Medulla oblongata (tissue), 1 donor: ENCODE data around the gene PPP6R2.

Experiments used
- DNase-seq: peaks from one replicate; pipeline ENCODE4 v3.0.0-alpha.2; 2015; ENCODE audit errors: extremely low spot score

Gene PPP6R2

DNA sequence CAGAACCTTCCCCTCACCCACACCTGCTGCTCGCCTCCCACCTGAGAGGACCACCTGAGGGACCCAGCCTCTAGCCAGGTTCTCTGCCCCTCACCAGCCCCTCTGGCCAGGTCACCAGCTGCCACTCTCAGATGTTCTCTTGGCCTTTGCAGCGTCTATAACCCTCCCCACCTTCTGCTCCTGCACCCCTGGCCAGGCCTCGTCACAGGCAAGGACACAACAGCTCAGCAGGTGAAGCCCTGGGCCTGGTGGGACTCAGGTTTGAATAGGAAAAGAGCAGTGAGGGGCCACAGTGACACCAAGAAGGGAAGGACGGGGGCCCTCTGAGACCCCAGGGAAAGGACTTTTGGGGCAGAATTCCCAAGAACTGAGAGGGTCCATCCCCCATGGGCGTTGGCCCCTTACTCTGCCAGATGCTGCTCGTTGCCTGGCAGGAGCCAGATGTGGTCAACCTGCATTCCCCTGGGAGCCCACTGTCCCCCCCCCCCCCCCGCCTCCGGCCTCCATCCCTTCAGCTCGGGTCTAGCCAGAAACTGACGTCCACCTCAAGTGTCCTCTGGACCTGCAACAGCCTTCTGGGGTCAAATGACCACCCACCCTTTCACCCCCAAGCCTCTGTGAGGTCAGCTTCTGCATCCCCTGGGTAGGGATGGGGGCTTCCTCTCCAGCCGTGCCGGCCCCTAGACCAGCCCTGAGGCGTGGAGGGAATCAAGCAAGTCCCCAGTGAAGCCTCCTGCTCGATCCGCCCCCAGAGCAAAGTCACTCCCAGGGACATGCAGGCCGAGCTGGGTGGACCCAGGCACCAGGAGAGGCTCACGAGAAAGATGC, 103.0 kb downstream of the PPP6R2 start:
- no peak for DNase-seq

DNA sequence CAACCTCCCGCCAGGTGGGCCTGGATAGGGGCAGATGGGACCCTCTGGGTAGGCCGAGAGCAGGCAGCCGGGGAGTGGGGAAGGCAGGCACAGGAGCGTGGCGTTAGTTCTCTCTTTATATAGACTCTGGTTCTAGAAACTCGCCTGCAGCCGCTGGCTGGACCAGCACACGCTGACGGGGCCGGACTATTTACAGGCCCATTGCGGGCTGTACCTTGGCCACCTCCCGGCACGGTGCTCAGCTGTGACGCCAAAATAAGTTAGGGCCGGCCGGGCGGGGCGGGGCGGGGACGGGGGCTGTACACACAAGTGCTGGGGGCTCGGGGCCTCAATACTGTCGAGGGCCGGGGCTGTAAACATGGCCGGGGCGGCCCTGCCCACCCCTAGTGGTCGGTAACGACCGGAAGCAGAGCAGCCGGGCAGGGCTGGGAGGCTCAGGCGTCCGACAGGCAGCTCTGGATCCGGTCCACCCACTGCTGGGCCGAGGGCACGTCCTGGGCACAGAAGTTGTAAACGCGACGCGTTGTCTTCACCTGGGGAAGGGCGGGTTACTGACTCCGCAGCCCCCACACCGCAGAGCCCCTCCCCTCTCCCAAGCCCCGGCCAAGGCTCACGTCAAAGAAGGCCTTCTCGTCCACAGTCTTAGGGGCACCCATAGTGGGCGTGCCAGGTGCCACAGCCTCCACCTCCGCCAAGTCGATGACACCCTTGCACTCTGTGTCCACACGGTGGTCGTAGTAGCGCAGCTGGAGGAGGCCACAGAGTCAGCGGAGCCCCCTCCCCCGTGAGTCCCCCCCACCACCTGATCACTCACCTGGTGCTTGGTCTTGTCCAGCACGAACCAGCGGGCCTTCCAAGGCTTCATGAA, 103.8 kb downstream of the PPP6R2 start:
- DNase-seq, result no peak

DNA sequence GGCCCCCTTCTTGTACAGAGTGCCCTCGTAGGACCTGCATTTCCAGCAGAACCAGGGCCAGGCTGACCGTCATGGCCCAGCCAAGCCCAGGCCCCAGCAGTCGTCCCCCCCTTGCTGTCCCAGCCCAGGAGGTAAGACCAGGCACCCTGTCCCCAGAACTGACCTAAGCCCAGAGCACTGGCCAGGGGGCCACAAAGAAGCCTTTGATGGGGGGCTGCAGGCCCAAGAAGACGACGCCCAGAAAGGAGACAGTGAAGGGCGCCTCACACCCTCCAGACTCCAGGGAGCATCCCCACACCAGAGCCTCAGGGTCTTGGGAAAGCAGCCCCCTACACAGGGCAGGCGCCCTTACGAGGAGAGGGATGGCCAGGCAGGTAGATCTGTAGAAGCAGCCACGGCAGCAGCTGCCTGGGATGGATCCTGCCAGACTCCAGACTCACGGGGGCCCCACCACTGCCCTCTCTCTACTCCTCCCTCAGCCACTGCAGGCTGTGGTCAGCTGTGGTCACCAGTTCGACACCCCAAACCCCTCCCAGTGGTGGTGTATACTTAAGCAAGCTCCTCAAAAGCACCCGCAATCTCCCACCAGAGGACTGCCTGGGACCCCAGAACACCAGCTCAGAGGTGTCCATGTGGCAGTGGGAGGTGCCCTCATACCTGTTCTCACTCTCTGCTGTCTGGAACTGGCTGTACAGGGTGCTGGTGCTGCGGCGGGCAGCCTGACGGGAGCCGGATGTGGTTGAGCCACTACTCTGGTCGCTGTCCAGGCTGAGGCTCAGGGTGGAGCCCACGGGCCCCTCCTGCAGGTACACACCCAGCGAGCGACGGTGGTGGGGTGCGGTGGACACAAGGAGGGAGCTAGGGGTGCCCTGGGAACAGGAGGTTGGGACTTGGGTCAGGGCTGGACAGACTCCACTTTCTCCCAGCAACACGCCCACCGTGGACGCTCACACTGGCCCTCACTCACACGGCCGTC, 104.7 kb downstream of the PPP6R2 start:
- DNase-seq, result no peak

DNA sequence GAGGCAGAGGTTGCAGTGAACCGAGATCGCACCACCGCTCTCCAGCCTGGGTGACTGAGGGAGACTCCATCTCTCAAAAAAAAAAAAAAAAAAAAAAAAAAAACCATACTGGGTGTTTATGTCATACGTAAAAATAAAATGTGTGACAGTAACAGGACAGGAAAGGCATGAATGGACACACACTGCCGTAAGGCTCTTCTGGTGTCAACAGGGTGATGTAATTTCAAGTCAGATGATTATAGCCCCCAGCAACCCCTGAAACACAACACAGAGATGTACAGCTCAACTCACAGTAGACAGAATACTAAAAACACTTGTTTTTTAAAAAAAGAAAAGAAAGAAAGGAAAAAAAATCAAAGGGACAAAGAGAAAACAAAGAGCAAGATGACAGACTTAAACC, 109.5 kb downstream of the PPP6R2 start:
- DNase-seq, result no peak

DNA sequence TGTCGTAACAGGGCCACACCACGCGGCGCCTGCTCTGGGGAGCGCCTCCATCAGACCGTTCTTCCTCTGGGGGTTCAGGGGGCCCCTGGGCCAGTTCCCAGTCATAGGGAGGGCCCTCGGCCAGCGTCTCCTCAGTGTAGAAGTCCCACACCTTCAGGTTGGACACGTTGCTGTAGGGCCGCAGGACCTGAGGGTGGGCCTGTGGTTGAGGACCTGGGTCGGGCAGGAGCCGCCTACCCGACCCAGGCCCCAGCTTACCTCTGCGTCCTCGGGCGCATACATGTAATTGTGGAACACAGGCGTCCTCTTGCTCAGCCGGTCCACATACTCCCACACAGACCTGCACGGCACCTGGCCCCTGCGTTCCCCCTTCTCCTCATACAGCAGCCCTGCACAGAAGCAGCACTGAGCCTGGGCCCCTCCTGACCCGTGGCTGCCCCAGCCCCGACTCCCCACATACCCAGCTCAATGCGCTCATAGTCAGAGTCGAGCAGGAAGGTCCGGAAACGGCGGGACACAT, 111.5 kb downstream of the PPP6R2 start:
- no peak for DNase-seq

DNA sequence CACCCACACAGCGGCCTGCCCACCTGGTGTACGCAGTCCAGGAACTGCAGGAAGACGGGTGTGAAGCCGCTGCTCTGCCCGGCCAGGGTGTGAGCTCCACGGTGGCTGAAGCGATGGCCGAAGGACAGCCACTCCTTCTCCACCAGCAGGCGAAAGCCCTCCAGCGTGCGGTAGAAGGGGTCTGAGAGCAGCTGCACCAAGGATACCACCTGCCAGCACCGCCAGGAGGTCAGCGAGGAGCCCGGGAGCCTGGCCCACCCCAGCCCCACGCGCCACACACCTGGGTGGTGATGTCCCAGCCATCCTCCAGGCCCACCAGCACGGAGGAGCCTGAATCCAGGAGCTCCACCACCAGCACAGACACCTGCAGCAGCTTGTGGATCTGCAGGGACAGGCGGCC, 112.1 kb downstream of the PPP6R2 start:
- no peak for DNase-seq

DNA sequence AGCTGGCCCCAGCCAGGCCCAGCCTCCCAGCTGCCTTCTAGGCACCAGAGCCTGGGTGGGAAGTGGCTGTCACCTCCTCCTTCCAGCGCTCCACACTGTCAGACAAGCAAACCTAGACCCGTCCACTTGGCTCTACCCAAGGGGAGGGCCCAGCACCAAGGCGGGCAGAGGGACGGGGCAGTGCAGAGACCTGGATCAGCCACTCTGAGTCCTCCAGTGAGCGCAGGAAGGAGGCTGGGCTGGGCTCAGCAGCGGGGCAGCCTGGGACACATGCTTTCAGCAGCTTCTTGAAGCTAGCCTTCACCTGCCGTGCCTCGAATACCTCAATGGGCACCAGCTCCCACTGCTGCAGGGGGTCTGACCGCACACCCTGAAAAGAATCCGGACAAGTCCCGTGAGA, 112.9 kb downstream of the PPP6R2 start:
- no peak for DNase-seq

DNA sequence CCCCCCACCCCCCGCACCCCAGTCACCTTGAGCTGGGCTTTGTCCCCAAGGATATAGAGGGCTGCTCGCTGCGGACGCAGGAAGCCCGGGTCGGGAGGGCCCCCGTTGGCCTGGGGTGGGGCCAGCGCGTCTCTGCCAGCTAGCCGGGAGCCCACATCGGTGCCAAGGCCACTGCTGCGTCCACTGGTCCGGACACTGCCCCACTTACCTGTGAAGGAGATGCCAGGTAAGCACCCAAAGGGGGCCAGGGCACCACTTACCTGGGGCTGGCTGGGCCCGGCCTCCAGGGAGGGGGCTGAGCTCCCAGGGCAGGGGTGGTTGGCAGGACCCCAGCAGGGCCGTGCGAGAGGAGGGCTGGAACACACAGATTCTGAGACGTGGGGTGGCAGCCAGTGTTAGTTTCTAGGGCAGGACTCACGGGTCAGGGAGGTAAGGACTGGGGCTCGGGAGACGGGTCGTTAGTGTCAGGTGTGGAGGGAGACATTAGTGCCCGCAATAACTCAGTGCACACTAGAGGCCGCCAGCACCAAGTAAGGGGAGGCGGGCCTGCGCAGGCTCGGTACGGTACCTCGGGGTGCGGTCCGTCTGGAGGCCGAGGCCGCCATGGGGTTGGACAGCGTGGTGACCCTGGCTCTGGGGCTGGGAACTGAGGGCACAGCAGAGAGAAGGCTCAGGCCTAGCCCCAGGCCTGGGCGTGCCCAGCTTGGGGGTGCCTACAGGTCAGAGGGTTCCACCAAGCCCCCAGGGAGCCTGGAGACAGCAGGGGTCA, 113.5 kb downstream of the PPP6R2 start:
- DNase-seq, result no peak

DNA sequence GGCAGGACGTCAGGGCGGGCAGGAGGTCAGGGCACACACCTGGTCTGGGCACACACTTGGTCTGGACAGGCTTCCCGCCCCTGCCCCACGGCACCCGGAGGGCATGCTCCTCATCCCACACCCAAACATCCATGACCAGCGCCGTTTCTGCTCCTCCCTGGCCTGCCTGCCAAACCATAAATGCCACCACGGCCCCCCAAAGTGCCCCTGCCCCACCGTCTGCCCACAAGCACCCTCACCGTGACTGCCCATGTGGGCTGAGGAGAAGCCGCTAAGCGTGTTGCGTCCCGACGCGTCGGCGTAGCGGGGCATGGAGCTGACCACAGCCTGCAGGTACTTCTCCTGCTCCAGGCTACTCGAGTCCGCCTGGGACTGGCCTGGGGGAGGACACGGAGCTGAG, 115.9 kb downstream of the PPP6R2 start:
- DNase-seq, result no peak

DNA sequence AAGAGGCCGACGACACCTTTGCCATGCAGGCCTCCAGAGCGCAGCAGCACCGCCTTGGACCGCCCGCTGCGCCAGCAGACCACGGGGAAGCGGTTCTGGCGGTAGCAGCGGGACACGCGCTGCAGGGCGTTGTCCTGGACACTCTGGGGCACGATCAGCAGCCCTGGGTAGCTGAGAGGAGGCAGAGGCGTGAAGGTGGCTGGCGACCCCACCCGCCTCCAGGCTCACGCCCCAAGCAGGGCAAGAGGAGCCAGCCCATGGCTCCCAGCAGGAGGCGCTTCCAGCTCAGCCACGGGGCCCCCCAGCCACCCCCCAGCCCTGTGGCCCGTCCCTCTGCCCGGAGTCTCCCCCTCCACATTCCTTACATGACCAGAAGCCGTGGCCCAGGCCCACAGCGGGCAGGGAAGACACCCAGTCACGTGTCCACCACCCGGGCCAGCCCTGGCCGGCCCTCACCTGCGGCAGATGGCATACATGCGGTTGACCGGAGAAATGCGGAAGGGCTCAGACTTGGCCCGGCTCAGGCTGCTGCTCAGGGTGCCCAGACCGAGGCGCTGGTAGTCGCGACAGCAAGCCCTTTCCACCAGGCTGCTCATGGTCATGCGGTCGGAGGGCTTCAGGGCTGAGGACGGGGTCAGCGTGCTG, 116.5 kb downstream of the PPP6R2 start:
- no peak for DNase-seq

DNA sequence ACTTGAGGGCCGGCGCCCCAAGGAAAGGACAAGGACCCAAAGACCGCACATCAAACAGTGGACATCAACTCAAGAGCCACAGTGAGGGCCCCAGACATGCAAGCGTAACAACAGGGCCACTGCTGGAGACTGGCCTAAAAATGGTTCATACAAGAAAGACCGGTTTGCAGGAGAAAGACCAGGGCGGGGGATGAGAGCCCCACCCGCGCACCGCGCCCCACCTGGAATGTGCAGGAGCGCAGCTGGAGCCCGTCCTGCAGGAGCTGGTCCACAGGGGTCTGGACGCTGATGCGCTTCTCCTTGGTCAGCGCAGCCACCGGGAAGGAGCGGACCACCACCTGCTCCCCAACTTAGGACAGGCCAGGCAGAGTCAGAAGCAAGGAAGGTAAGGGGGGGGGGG, 117.8 kb downstream of the PPP6R2 start:
- DNase-seq, result no peak

DNA sequence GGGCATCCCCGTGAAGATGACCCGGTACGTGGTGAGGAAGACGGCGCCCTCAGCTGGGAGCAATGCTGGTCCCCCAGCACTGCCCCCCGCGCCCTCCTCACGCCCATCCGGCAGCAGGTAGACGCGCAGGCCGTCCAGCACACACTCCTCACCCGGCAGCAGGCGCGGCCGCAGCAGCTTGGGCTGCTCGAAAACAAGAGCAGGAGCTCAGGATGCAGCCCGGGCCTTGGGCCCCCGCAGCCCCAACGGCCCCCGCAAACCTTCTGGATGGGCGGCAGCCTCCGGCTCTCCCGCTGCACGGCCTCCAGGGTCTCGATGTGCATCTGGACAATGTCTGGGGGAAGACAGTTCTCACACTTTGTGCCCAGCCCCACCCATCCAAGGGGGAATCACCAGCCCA, 118.4 kb downstream of the PPP6R2 start:
- no peak for DNase-seq

DNA sequence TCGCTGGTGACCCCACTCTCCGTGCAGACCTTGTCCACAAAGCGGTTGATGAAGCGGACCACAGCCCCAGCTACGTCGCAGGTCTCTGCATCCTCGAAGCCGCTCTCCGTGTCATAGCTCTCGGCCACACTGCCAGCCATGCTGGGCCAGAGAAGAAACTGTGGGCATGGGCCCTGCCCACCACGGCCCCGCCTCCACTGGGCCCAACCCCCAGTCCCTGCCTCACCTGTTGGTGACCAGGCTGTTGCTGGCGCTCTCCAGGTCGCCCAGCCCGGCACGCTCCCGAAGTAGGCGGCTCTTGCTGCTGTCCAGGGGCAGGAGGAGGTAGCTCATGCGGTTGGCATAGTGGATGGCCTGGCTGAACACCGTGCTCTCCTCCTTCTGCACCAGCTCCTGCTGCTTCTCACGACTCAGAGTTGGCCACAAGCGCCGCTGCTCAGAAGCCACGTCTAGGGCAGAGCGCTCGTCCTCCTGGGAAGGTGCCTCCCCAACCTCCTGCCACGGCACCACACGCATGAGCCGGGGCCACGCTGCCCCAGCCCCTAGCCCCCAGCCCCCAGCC, 118.9 kb downstream of the PPP6R2 start:
- no peak for DNase-seq

DNA sequence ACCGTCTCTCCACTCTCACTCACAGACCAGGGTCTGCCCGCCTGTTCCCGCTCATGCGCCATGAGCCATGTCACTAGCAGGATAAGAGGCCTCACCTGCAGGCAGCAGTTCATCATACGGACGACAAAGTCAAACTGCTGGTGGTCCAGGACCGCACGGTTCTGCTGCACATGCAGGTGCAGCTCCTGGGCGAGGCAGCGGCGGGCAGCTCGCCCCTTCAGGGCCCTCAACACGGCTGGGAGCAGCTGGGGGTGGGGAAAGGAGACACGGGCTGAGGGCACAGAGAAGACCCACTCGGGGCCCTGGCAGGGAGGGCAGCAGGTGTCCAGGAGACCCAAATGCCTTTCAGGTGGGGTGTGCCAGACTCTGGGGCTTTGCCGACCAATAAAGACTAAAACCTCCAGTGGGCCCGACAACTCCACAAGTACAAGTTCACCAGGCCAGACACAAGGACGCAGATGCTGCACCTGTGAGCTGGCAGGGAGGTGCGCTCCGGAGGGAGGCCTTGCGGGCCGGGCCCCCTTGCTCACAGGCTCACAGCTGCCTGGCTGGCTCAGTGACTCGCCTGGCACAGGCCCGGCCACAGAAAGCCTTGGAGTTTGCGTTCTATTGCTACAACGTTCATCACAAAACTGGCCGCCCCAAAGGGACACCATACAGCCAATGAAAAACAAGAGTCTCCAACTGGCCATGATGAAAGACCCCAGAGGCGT, 120.2 kb downstream of the PPP6R2 start:
- DNase-seq, result no peak

DNA sequence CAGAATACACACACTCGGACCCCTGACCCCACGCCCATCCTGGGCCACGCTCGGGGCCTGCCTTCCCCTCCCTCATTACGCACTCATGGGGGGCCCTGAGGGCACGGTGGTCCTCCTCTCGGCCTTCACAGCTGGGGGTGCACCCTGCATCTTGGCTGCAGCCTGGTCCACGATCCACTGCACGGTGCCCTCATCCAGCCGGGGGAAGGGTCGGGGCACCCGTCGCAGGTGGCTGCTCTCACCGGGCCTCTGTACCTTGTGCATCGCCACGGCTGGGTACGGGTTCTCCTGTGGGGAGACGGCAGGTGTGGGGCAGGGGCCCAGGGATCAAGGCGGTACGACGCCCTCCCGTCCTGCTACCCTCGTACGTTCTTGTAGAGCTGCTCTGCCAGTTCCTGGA, 121.3 kb downstream of the PPP6R2 start:
- no peak for DNase-seq

DNA sequence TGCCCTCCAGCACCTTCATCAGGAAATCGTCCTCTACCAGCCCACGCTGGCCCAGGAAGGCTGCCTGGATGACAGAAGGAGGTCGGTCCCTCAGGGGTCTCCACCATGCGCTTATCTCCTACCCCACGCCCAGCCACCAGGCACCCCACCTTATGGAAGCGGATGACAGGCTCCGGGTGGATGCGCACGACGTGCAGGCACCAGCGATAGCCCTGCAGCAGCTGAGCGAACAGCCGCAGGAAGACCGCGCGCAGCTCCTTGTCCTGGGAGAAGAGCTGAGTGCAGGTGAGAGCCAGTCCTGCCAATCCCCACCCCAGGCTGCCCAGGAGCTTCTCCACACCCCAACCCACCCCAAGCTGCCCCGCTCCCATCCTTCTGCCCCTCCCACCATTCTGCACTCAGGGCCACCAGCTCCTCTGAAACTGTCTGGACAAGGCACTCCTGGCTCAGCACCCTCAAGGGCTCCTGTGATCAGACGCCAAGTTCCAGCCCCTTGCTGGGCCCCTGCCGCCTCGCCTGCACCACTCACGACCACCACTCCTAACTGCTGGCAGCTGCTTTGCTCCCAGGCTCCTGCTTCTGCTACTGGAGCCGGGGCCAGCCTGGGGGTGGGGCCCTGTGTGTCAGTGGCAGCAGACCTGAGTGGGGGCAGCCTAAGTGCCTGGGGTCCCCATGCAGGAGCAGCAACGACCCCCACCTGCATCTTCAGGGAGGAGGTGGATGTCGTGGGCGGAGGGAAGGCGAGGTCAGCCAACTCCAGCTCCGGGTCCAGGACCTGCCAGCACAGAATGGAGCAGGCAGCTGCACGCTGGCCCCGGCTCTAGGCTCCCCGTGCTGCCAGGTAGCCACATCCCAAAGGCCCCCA, 122.2 kb downstream of the PPP6R2 start:
- no peak for DNase-seq

DNA sequence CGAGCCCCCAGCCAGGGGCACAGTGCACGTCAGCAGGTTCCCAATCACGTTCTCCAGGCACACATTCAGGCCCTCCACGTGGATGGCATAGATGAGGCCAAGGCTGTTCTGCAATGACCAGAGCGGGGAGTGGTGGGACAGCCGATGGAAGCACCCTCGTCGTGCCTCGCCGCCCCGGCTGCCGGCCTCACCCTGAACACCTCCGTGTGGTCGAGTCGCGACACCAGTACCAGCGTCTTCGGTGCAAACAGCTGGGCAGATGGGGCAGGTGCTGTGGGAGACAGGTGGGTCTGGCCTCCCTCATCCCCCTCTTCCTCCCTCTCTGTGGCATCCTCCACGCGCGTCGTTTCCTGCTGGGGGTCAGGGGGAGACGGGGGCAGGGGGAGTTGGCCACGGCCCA, 124.2 kb downstream of the PPP6R2 start:
- no peak for DNase-seq

DNA sequence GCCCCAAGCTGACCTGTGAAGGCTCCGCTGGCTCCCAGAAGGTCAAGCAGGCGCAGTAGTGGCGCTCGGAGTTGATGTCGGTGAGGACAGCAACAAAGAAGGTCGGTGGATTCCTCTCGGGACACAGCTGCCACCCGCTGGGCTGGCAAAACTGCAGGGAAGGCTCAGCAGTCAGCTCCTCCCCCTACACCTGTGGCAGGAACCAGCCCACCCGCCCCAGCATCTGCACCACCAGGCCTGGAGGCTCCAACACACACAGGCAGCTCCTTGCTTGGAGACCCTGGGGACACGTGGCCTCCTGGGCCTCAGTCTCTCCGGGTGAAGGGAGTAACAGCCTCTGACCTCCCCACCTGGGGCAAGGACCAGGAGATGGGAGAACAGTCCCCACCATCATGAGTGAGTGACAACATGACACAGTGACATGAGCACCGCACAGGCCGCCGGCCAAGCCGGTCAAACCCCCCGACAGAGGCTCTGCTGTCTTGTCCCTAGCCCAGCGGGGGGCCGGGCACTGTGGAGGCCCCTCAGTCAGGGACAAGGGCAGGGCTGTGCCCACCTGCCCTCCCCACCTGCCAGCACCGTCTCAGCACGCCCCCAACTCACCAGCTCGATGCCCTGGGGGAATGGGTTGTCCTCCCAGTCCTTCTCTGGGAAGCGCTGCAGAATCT, 124.8 kb downstream of the PPP6R2 start:
- DNase-seq, result no peak
